ENCODE data around the gene ENO4. TPM values are rescaled to one million over a fixed set of nuclear protein-coding genes. Genes with fewer than 3 reads are reported as not detected.

ENO4 gene
- total RNA-seq, 4 donors from 2014 or later = 0.44 to 1.8 (median 1.2) TPM

DNA sequence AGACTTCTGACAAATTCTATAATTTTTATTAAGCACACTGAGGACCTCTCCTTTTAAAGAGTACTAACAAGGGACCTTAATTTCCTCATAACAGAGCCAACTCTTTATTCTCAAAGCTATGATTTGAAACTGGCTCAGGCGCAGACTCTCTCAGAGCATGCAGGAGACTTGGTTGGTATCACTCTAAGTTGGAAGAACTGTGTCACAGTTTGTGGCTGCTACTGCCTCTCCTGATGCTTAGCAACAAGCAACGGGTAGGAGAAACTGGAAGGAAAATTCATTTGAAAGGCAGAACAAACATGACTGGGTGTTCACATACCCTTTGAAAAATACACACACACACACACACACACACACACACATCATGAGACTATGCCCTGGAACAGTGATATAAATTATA, 33.3 kb downstream of the ENO4 start:
- intact Hi-C loops (cut with DNase I) = no loop called here
- 80 to 82% methylated on average over 2 of the region's 2 CpGs for WGBS, 2 donors
- Histone ChIP-seq H3K27me3 (no peaks in the 10 kb centered on the region), H3K36me3 (peaks cover 2 to 6% of the 10 kb centered on the region in 2 donors), H3K27ac (no peak overlapping the region), H3K9me3 (no peaks in the 10 kb centered on the region), H3K4me1 (no peaks in the 10 kb centered on the region), H3K4me3 (replicated peaks in 1 of 3) (no peak overlapping the region)
- no peak for DNase-seq
- no peak for TF ChIP-seq POLR2A (IDR thresholded peaks at IDR 0.05)
- TF ChIP-seq, protein P1, sequence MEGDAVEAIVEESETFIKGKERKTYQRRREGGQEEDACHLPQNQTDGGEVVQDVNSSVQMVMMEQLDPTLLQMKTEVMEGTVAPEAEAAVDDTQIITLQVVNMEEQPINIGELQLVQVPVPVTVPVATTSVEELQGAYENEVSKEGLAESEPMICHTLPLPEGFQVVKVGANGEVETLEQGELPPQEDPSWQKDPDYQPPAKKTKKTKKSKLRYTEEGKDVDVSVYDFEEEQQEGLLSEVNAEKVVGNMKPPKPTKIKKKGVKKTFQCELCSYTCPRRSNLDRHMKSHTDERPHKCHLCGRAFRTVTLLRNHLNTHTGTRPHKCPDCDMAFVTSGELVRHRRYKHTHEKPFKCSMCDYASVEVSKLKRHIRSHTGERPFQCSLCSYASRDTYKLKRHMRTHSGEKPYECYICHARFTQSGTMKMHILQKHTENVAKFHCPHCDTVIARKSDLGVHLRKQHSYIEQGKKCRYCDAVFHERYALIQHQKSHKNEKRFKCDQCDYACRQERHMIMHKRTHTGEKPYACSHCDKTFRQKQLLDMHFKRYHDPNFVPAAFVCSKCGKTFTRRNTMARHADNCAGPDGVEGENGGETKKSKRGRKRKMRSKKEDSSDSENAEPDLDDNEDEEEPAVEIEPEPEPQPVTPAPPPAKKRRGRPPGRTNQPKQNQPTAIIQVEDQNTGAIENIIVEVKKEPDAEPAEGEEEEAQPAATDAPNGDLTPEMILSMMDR (IDR thresholded peaks at IDR 0.05) = no peak

DNA sequence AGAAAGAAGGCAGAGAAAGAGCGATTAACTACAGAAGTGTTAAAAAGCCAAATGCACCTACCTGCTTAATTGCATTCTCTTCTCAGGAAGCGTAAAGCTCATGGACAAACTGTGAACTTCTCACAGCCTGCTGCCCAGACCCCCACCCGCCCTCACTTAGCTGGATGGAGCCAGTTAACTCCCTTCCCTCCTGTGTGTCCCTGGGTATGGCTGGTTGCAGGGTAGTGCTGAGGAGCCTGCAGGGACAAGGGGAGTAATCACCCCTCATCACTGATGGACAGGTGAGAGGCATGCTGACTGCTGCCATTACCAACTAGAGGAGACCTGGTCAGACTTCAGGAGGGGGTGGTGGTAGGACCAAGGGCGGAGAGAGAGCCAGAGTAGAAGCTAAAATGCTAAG, 37.5 kb downstream of the ENO4 start:
- Histone ChIP-seq H3K36me3 (peaks cover 2 to 6% of the 10 kb centered on the region in 2 donors), H3K9me3 (no peaks in the 10 kb centered on the region), H3K27ac (no peak overlapping the region), H3K4me1 (no peaks in the 10 kb centered on the region), H3K27me3 (no peaks in the 10 kb centered on the region), H3K4me3 (replicated peaks in 1 of 3) (no peak overlapping the region)
- TF ChIP-seq POLR2A (IDR thresholded peaks at IDR 0.05) = no peak
- TF ChIP-seq, protein P1 (IDR thresholded peaks at IDR 0.05) = no peak
- no peak for DNase-seq
- 97 to 98% methylated on average over 4 of the region's 4 CpGs for WGBS, 2 donors
- intact Hi-C loops (cut with DNase I) = no loop called here

DNA sequence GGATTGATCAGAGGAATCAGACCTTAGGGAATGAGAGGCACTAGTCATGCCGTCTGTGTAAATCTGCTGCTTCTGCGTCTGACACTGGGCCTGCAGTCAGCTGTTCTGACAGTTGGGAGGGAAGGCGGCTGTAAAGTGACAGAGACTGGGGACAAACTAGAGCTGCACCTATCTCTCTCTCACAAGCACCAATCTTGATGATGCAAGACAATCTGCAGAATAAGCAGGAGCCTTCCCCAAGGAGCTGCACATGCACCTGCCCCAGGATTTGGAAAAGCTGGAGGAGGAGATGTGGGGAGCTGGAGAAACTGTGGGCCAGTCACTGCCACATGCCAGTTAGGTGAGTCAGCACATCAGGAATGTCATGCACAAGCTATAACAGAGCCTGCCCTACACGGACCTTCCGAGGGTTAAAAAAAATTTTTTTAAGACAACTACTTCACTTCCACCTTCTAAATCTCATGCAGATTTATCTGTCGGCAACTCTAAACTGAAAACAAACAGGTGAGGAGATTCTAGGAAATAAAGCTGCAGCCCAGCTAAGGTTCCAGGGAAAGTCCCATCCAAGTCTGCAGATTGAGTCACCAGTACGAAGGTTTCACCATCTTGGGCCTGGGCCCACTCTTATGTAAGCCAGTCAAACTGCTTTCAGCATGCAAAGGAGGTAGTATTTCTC, 39.2 kb downstream of the ENO4 start:
- no peak overlapping the region for H3K27ac ChIP-seq
- no peaks in the 10 kb centered on the region for H3K4me1 ChIP-seq
- intact Hi-C loops (cut with DNase I) = no loop called here
- H3K27me3 ChIP-seq = no peaks in the 10 kb centered on the region
- DNase-seq = peak in 1 of 2 donors; percentile 21
- no peak overlapping the region for H3K4me3 ChIP-seq (replicated peaks in 1 of 3)
- no peaks in the 10 kb centered on the region for H3K9me3 ChIP-seq
- WGBS, 2 donors = 71 to 76% methylated on average over 7 of the region's 7 CpGs
- TF ChIP-seq, protein P1 (IDR thresholded peaks at IDR 0.05) = no peak
- TF ChIP-seq POLR2A (IDR thresholded peaks at IDR 0.05) = no peak
- peaks cover 2 to 6% of the 10 kb centered on the region in 2 donors for H3K36me3 ChIP-seq

DNA sequence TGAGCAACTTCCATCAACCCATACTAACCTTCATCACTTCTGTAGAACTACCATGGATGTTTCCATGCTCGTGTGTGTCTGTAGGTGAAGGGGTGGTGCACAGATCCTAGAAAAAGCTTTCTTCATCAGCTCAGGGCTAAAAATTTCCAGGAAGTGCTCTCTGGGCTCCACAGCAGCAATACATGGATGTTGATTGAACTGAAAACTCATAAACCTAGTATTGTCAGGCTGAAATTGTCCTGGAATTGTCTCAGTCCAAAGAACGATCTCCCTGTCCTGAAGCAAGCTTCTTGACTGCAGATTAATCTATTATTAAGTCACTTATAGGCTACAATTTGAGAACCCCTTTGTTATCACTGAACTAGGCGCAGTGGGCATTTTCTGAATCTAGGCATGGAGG, 39.8 kb downstream of the ENO4 start:
- Histone ChIP-seq H3K4me1 (no peaks in the 10 kb centered on the region), H3K27me3 (no peaks in the 10 kb centered on the region), H3K36me3 (peaks cover 2 to 6% of the 10 kb centered on the region in 2 donors), H3K4me3 (replicated peaks in 1 of 3) (no peak overlapping the region), H3K27ac (no peak overlapping the region), H3K9me3 (no peaks in the 10 kb centered on the region)
- no peak for DNase-seq
- intact Hi-C loops (cut with DNase I) = no loop called here
- 90 to 98% methylated on average over 3 of the region's 3 CpGs for WGBS, 2 donors
- TF ChIP-seq, protein P1 (IDR thresholded peaks at IDR 0.05) = no peak
- no peak for TF ChIP-seq POLR2A (IDR thresholded peaks at IDR 0.05)

DNA sequence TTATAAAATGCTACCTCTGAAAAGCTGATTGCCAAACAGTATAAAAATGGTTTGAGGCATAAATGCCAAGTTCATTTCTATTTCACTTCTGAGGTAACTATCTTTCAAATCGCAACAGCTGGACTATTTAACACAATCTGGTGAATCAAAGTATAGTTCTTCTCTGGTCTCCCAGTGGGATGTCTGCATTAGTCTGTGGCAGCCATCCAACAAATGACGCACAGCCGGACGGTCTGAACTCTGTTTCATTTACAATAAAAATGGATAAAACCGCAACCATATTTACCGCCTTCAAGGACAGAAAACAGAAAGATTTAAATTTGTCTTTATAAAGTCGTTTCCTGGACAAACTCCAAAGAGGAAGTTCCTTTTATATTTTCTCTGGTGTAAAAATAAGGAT, 41.9 kb downstream of the ENO4 start:
- Histone ChIP-seq H3K4me1 (no peaks in the 10 kb centered on the region), H3K36me3 (peaks cover 0 to 3% of the 10 kb centered on the region in 2 donors), H3K9me3 (no peaks in the 10 kb centered on the region), H3K27me3 (no peaks in the 10 kb centered on the region), H3K4me3 (replicated peaks in 1 of 3) (no peak overlapping the region), H3K27ac (no peak overlapping the region)
- DNase-seq = no peak
- 63 to 69% methylated on average over 7 of the region's 7 CpGs for WGBS, 2 donors
- intact Hi-C loops (cut with DNase I) = no loop called here
- TF ChIP-seq, protein P1 (IDR thresholded peaks at IDR 0.05) = no peak
- no peak for TF ChIP-seq POLR2A (IDR thresholded peaks at IDR 0.05)
